Heart left ventricle (tissue), 13 donors: ENCODE measurements around the gene EXTL1.

Experiments used
- CTCF ChIP-seq, 12 donors: fragments of 200-600 bp; sonication (generic) in 4 of 12; IDR thresholded peaks; one replicate each; pipeline versions ENCODE4 v1.5.0 to v1.8.0; 2018 to 2022; ENCODE audit warnings: antibody characterized with exemption in 12 of 12, mild to moderate bottlenecking in 5 of 12
- POLR2A ChIP-seq, 2 donors: fragments of 450-650 bp; IDR thresholded peaks; one replicate each; pipeline ENCODE4 v1.6.1; 2017; ENCODE audit warnings: antibody characterized with exemption in 2 of 2, mild to moderate bottlenecking in 2 of 2, moderate library complexity in 2 of 2
- donor health status: ischemic (EF 13 %, LVEDD 7.1; RV severe dilation, severe dysfunction).
- donor health status: DM: no; HTN: yes; CAD: no.
- donor health status: DM: no; HTN: no; CAD: no.
- donor health status: ischemic (EF 25% LVEDD 6.9; RV normal size, moderate dysfunction).
- donor health status: ischemic (EF 25% LVEDD 5.7; RV mildly dilated, moderate dysfunction).
- donor health status: ischemic (EF 35%, LVEDD 5.7; RV mildly dilated, moderate dysfunction).
- donor health status: nonischemic (EF 11% LVEDD 7.7; RV severe dilation, severe dysfunction).
- donor health status: DM: yes; HTN: yes; CAD: no.
- donor health status: PGD.
- donor health status: ischemic (EF 29% LVEDD 5.4; RV normal size, mild dysfunction).
- donor health status: nonischemic (EF 23%, LVEDD 6.1; RV moderate dilation, normal function).

- TF ChIP-seq CTCF (IDR thresholded peaks at IDR 0.05) (no peak), POLR2A (IDR thresholded peaks at IDR 0.05) (no peak)
Measured at GRCh38 chr1:25990251-25990650, 31.3 kb upstream of the EXTL1 start.
